ENCODE results near the gene LALBA.
"Not testable (repeated sequence)": the region's sequence is repeated elsewhere in the genome, so short reads cannot be mapped to it uniquely, and the experiment has no call there.

LALBA gene

DNA sequence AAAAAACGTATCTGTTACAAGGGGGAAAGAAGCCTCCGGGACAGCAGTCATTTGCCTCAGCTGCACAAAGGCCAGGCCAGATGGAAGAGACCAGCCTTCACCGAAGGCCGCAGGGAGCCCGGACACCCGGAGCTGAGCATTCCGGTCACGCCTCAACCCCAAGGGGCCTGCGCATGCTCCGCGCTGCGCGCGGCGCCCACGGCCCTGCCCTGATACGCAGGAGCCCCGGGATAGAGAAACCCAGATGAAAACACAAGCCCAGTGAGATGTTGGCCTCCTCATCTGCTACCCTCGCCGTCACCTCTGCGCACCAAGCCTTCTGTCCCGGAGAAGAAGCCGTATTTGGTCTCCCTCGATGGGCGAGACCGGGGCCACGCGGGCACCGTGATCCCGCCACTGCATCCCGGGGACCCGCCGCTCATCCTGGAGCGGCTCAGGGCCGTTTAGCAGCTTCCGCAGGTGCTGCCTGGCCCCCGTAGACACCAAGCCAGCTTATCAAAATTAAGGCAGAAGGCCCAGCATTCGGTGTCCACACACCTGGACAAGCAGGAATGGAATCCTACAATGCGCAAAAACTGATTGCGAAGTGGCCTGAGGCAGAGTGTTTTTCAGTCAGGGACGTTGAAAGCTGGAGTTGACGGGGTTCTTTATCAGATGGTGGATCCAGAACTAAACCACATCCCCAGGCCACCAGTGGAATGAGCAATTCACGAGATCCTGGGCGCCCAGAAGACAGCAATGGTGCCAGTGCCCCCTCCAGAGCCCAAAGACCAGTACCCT is 41.8 kb downstream of the LALBA start:
- no peak for DNase-seq

DNA sequence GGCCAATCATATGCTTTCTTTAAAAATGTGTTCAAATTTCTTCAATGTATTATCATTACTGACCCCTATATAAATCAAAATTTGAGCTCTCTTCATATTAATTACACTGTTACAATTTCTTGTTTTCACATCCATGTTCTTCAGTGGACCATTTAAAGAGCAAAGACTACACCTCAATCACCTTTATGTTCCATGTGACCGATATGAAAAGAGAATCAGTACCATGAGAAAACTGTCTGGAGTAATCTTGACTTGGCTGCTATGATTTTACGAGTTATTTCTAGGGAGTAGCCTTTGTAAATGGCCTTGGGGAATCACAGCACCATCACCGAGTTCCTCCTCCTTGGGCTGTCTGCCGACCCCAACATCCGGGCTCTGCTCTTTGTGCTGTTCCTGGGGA is 44.5 kb downstream of the LALBA start, which contains the start of gene OR8S1:
OR8S1 (plus strand) TSS at position 301 of the 400 bp plus-strand sequence; CDS start at position 301, 0 bp downstream.
- DNase-seq = no peak

- DNase-seq = not testable (repeated sequence)
These were observed 49.5 kb downstream of the LALBA start for GRCh38 chr12:48520381-48520780.
